ENCODE measurements around the gene ARHGAP26. TPM values are rescaled to one million over a fixed set of nuclear protein-coding genes. Genes with fewer than 3 reads are reported as not detected.

Gene ARHGAP26
- total and polyA plus RNA-seq, 2 experiments from 2014 or later: 9.5 to 16.8 TPM

DNA sequence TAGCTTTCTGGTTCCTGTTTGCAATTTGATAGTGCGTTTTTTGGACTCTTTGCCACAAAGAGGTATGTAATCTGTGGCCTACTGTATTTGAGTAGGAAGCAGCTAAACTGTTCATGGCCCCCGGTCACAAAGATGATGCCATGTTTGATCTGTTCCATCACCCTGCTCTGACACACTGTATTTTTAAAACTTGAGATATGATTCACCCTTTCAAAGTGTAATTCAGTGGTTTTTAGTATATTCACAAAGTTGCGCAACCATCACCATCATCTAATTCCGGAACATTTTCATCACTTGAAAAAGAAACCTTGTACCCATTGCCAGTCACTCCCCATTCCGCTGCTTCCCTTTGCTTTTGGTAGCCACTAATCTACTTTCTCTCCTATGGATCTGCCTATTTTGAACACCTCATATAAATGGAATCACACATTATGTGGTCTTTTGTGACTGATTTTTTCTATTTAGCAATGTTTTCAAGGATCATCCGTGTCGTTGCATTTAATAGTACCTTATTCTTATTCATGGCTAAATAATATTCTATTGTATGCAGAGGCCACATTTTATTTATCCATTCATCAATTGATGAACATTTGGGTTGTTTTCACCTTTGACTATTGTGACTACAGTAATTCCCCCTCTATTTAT lies 491.7 kb downstream of the ARHGAP26 start:
- Histone ChIP-seq H4K20me1 (replicated peaks; ENCODE audit: insufficient read depth) (no peaks in the 10 kb centered on the region; the same call in 1 of the 2 replicates), H2AFZ (no peak overlapping the region), H3K36me3 (ENCODE audit: insufficient read depth) (no peaks in the 10 kb centered on the region), H3K27me3 (ENCODE audit: insufficient read depth) (no peaks in the 10 kb centered on the region), H3K4me1 (ENCODE audit: insufficient read depth) (no peaks in the 10 kb centered on the region), H3F3A (replicated peaks; ENCODE audit: low read depth) (no peaks in the 10 kb centered on the region), H3K4me2 (no peak overlapping the region), H3K27ac (ENCODE audit: low read depth) (no peak overlapping the region), H3K79me2 (replicated peaks; ENCODE audit: insufficient read depth) (no peaks in the 10 kb centered on the region), H3K9me2 (ENCODE audit: insufficient read depth) (0 out of 2 replicates have a peak, but pooled peaks cover 3% of the 10 kb centered on the region), H3K4me3 (no peak overlapping the region)
- Mint-ChIP-seq H3K4me1 (peaks cover 2% of the 10 kb centered on the region; the same call in 1 of the 3 replicates), H3K27ac (no peak overlapping the region), H3K36me3 (ENCODE audit: low read depth) (peaks cover 4% of the 10 kb centered on the region; the same call in 1 of the 3 replicates), H3K4me3 (no peak overlapping the region), H3K27me3 (ENCODE audit: insufficient read depth, low read depth, poor library complexity) (peaks cover 1% of the 10 kb centered on the region), H3K9me3 (peaks cover 12% of the 10 kb centered on the region; the same call in 2 of the 3 replicates)
- DNase-seq (ENCODE audit: low spot score) (no peak), ATAC-seq (no peak)
- TF ChIP-seq, protein P1, sequence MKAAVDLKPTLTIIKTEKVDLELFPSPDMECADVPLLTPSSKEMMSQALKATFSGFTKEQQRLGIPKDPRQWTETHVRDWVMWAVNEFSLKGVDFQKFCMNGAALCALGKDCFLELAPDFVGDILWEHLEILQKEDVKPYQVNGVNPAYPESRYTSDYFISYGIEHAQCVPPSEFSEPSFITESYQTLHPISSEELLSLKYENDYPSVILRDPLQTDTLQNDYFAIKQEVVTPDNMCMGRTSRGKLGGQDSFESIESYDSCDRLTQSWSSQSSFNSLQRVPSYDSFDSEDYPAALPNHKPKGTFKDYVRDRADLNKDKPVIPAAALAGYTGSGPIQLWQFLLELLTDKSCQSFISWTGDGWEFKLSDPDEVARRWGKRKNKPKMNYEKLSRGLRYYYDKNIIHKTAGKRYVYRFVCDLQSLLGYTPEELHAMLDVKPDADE (IDR thresholded peaks at IDR 0.05): no peak
- TF ChIP-seq ZNF114 (CRISPR knock-in tag; IDR thresholded peaks at IDR 0.05) (no peak), STAT1 (IDR thresholded peaks at IDR 0.05; ENCODE audit: unreplicated experiment) (no peak), NANOG (IDR thresholded peaks at IDR 0.05; ENCODE audit: borderline replicate concordance) (no peak), EZH2phosphoT487 (IDR thresholded peaks at IDR 0.05; ENCODE audit: unreplicated experiment) (no peak), ZNF331 (CRISPR knock-in tag; IDR thresholded peaks at IDR 0.05; ENCODE audit: low read depth) (no peak), EZH2 (IDR thresholded peaks at IDR 0.05; ENCODE audit: low read depth, unreplicated experiment) (no peak), CREB1 (CRISPR knock-in tag; IDR thresholded peaks at IDR 0.05; ENCODE audit: low read depth) (no peak), JUNB (IDR thresholded peaks at IDR 0.05; ENCODE audit: unreplicated experiment) (no peak), POLR2AphosphoS5 (IDR thresholded peaks at IDR 0.05; ENCODE audit: low read depth) (no peak)
- TF ChIP-seq, protein P2, sequence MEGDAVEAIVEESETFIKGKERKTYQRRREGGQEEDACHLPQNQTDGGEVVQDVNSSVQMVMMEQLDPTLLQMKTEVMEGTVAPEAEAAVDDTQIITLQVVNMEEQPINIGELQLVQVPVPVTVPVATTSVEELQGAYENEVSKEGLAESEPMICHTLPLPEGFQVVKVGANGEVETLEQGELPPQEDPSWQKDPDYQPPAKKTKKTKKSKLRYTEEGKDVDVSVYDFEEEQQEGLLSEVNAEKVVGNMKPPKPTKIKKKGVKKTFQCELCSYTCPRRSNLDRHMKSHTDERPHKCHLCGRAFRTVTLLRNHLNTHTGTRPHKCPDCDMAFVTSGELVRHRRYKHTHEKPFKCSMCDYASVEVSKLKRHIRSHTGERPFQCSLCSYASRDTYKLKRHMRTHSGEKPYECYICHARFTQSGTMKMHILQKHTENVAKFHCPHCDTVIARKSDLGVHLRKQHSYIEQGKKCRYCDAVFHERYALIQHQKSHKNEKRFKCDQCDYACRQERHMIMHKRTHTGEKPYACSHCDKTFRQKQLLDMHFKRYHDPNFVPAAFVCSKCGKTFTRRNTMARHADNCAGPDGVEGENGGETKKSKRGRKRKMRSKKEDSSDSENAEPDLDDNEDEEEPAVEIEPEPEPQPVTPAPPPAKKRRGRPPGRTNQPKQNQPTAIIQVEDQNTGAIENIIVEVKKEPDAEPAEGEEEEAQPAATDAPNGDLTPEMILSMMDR (conservative IDR thresholded peaks at IDR 0.05; ENCODE audit: low read depth in 2 of 2): no peak
- TF ChIP-seq, protein P3, sequence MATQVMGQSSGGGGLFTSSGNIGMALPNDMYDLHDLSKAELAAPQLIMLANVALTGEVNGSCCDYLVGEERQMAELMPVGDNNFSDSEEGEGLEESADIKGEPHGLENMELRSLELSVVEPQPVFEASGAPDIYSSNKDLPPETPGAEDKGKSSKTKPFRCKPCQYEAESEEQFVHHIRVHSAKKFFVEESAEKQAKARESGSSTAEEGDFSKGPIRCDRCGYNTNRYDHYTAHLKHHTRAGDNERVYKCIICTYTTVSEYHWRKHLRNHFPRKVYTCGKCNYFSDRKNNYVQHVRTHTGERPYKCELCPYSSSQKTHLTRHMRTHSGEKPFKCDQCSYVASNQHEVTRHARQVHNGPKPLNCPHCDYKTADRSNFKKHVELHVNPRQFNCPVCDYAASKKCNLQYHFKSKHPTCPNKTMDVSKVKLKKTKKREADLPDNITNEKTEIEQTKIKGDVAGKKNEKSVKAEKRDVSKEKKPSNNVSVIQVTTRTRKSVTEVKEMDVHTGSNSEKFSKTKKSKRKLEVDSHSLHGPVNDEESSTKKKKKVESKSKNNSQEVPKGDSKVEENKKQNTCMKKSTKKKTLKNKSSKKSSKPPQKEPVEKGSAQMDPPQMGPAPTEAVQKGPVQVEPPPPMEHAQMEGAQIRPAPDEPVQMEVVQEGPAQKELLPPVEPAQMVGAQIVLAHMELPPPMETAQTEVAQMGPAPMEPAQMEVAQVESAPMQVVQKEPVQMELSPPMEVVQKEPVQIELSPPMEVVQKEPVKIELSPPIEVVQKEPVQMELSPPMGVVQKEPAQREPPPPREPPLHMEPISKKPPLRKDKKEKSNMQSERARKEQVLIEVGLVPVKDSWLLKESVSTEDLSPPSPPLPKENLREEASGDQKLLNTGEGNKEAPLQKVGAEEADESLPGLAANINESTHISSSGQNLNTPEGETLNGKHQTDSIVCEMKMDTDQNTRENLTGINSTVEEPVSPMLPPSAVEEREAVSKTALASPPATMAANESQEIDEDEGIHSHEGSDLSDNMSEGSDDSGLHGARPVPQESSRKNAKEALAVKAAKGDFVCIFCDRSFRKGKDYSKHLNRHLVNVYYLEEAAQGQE (IDR thresholded peaks at IDR 0.05; ENCODE audit: unreplicated experiment): no peak
- TF ChIP-seq, protein P4, sequence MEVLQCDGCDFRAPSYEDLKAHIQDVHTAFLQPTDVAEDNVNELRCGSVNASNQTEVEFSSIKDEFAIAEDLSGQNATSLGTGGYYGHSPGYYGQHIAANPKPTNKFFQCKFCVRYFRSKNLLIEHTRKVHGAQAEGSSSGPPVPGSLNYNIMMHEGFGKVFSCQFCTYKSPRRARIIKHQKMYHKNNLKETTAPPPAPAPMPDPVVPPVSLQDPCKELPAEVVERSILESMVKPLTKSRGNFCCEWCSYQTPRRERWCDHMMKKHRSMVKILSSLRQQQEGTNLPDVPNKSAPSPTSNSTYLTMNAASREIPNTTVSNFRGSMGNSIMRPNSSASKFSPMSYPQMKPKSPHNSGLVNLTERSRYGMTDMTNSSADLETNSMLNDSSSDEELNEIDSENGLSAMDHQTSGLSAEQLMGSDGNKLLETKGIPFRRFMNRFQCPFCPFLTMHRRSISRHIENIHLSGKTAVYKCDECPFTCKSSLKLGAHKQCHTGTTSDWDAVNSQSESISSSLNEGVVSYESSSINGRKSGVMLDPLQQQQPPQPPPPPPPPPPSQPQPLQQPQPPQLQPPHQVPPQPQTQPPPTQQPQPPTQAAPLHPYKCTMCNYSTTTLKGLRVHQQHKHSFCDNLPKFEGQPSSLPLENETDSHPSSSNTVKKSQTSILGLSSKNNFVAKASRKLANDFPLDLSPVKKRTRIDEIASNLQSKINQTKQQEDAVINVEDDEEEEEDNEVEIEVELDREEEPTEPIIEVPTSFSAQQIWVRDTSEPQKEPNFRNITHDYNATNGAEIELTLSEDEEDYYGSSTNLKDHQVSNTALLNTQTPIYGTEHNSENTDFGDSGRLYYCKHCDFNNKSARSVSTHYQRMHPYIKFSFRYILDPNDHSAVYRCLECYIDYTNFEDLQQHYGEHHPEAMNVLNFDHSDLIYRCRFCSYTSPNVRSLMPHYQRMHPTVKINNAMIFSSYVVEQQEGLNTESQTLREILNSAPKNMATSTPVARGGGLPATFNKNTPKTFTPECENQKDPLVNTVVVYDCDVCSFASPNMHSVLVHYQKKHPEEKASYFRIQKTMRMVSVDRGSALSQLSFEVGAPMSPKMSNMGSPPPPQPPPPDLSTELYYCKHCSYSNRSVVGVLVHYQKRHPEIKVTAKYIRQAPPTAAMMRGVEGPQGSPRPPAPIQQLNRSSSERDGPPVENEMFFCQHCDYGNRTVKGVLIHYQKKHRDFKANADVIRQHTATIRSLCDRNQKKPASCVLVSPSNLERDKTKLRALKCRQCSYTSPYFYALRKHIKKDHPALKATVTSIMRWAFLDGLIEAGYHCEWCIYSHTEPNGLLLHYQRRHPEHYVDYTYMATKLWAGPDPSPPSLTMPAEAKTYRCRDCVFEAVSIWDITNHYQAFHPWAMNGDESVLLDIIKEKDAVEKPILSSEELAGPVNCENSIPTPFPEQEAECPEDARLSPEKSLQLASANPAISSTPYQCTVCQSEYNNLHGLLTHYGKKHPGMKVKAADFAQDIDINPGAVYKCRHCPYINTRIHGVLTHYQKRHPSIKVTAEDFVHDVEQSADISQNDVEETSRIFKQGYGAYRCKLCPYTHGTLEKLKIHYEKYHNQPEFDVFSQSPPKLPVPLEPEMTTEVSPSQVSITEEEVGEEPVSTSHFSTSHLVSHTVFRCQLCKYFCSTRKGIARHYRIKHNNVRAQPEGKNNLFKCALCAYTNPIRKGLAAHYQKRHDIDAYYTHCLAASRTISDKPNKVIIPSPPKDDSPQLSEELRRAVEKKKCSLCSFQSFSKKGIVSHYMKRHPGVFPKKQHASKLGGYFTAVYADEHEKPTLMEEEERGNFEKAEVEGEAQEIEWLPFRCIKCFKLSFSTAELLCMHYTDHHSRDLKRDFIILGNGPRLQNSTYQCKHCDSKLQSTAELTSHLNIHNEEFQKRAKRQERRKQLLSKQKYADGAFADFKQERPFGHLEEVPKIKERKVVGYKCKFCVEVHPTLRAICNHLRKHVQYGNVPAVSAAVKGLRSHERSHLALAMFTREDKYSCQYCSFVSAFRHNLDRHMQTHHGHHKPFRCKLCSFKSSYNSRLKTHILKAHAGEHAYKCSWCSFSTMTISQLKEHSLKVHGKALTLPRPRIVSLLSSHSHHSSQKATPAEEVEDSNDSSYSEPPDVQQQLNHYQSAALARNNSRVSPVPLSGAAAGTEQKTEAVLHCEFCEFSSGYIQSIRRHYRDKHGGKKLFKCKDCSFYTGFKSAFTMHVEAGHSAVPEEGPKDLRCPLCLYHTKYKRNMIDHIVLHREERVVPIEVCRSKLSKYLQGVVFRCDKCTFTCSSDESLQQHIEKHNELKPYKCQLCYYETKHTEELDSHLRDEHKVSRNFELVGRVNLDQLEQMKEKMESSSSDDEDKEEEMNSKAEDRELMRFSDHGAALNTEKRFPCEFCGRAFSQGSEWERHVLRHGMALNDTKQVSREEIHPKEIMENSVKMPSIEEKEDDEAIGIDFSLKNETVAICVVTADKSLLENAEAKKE (CRISPR knock-in tag; IDR thresholded peaks at IDR 0.05): no peak

All from GM23338 (cell line).